ENCODE results near the gene WDR82. TPM values are rescaled to one million over a fixed set of nuclear protein-coding genes. Genes with fewer than 3 reads are reported as not detected.

WDR82 gene
- total RNA-seq, 4 donors from 2014 or later: 24.6 to 128 (median 70.3) TPM

DNA sequence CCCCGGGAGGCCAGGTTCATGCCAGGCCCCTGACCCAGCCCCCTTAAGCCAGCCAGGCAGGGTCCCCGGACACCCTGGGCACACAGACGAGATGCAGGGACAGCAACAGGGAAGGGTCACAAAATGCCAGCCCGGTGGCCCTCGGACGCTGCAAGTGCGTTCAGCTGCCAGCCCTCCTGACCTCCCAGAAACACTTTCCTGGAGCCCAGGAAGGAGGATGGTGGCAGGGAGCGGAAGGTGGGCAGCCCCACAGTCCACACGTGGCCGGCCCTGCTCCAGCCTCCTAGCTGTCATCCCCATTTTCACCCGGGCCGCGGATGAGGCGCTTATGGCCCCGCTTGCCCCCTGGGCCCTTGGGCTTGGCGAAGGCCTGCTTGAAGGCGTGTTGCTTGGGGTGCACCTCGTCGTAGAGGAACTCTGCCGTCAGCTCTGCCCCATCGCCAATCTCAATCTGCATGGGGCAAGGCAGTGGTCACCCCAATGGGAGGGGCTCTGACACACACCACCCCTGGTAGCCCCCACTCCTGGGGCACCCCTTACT, 49.6 kb downstream of the WDR82 start:
- Histone ChIP-seq H3K36me3 (no peaks in the 10 kb centered on the region), H3K9me3 (no peaks in the 10 kb centered on the region), H3K4me1 (no peaks in the 10 kb centered on the region), H3K27me3 (no peaks in the 10 kb centered on the region), H3K27ac (no peak overlapping the region), H3K4me3 (no peak overlapping the region)
- intact Hi-C loops (cut with DNase I; ENCODE audit: low total_unique reads): no loop called here
- TF ChIP-seq POLR2A (IDR thresholded peaks at IDR 0.05) (no peak), CTCF (IDR thresholded peaks at IDR 0.05) (no peak)
- no peak for DNase-seq

GRCh38 chr3:52228266-52228665, 50.2 kb downstream of the WDR82 start:
- intact Hi-C loops (cut with DNase I; ENCODE audit: low total_unique reads): no loop called here
- Histone ChIP-seq H3K9me3 (no peaks in the 10 kb centered on the region), H3K36me3 (no peaks in the 10 kb centered on the region), H3K27me3 (no peaks in the 10 kb centered on the region), H3K4me3 (no peak overlapping the region), H3K4me1 (no peaks in the 10 kb centered on the region), H3K27ac (no peak overlapping the region)
- no peak for DNase-seq
- no peak for TF ChIP-seq CTCF (IDR thresholded peaks at IDR 0.05)
- TF ChIP-seq POLR2A (IDR thresholded peaks at IDR 0.05): no peak

GRCh38 chr3:52227766-52228165, 50.7 kb downstream of the WDR82 start:
- TF ChIP-seq POLR2A (IDR thresholded peaks at IDR 0.05): no peak
- no peak for TF ChIP-seq CTCF (IDR thresholded peaks at IDR 0.05)
- DNase-seq: no peak
- no peak overlapping the region for H3K27ac ChIP-seq
- H3K4me3 ChIP-seq: no peak overlapping the region
- H3K36me3 ChIP-seq: no peaks in the 10 kb centered on the region
- no peaks in the 10 kb centered on the region for H3K9me3 ChIP-seq
- intact Hi-C loops (cut with DNase I; ENCODE audit: low total_unique reads): no loop called here
- H3K27me3 ChIP-seq: no peaks in the 10 kb centered on the region
- no peaks in the 10 kb centered on the region for H3K4me1 ChIP-seq

GRCh38 chr3:52227117-52227516, 51.3 kb downstream of the WDR82 start:
- no peak overlapping the region for H3K4me3 ChIP-seq
- H3K27me3 ChIP-seq: no peaks in the 10 kb centered on the region
- no peak overlapping the region for H3K27ac ChIP-seq
- no peaks in the 10 kb centered on the region for H3K9me3 ChIP-seq
- no peak for TF ChIP-seq CTCF (IDR thresholded peaks at IDR 0.05)
- no peak for TF ChIP-seq POLR2A (IDR thresholded peaks at IDR 0.05)
- no peak for DNase-seq
- no peaks in the 10 kb centered on the region for H3K4me1 ChIP-seq
- no peaks in the 10 kb centered on the region for H3K36me3 ChIP-seq
- intact Hi-C loops (cut with DNase I; ENCODE audit: low total_unique reads): no loop called here

GRCh38 chr3:52226229-52226817, 52.1 kb downstream of the WDR82 start:
- no peak overlapping the region for H3K27ac ChIP-seq
- H3K27me3 ChIP-seq: no peaks in the 10 kb centered on the region
- no peaks in the 10 kb centered on the region for H3K36me3 ChIP-seq
- DNase-seq: no peak
- intact Hi-C loops (cut with DNase I; ENCODE audit: low total_unique reads): no loop called here
- no peaks in the 10 kb centered on the region for H3K9me3 ChIP-seq
- no peaks in the 10 kb centered on the region for H3K4me1 ChIP-seq
- TF ChIP-seq POLR2A (IDR thresholded peaks at IDR 0.05): no peak
- TF ChIP-seq CTCF (IDR thresholded peaks at IDR 0.05): no peak
- H3K4me3 ChIP-seq: no peak overlapping the region

Measured in uterus (tissue), 4 donors.